WTC11 (cell line): ENCODE measurements around the gene VAV2.

Experiments used
- ARID4B ChIP-seq: sonication (generic); formaldehyde crosslinking; IDR thresholded peaks from 2 replicates; pipeline ENCODE4 v1.8.0; 2023; ENCODE audit warnings: missing genetic modification reagents, mild to moderate bottlenecking, borderline replicate concordance
- ATF3 ChIP-seq: sonication (generic); formaldehyde crosslinking; conservative IDR thresholded peaks from 2 replicates; pipeline ENCODE4 v1.8.1; 2022; ENCODE audit warnings: mild to moderate bottlenecking, missing genetic modification reagents
- CBFB ChIP-seq: sonication (generic); formaldehyde crosslinking; IDR thresholded peaks from 2 replicates; pipeline ENCODE4 v1.8.1; 2022; ENCODE audit warnings: mild to moderate bottlenecking, low read depth, missing genetic modification reagents
- CTCF ChIP-seq: fragments of 200-600 bp; IDR thresholded peaks from 2 replicates; pipeline ENCODE4 v1.8.0; 2022; ENCODE audit warnings: antibody characterized with exemption
- ELF4 ChIP-seq: sonication (generic); formaldehyde crosslinking; IDR thresholded peaks from 2 replicates; pipeline ENCODE4 v1.8.1; 2022; ENCODE audit warnings: low read depth, mild to moderate bottlenecking, moderate library complexity, missing genetic modification reagents
- EMX1 ChIP-seq: fragments of 250-450 bp; sonication (Bioruptor Pico); IDR thresholded peaks from 2 replicates; pipeline ENCODE4 v1.8.0; 2021; ENCODE audit warnings: mild to moderate bottlenecking
- FOXJ3 ChIP-seq: sonication (generic); formaldehyde crosslinking; IDR thresholded peaks from 2 replicates; pipeline ENCODE4 v1.9.0; 2021; ENCODE audit warnings: missing genetic modification reagents, mild to moderate bottlenecking, borderline replicate concordance
- IRF1 ChIP-seq: sonication (generic); formaldehyde crosslinking; IDR thresholded peaks from 2 replicates; pipeline ENCODE4 v1.8.0; 2023; ENCODE audit warnings: missing genetic modification reagents
- KAT7 ChIP-seq: sonication (generic); formaldehyde crosslinking; IDR thresholded peaks from 2 replicates; pipeline ENCODE4 v1.8.1; 2023; ENCODE audit warnings: missing genetic modification reagents, mild to moderate bottlenecking, borderline replicate concordance
- NFATC4 ChIP-seq: fragments of 250-450 bp; sonication (Bioruptor Pico); IDR thresholded peaks from 2 replicates; pipeline ENCODE4 v1.9.0; 2021; ENCODE audit warnings: mild to moderate bottlenecking
- NFYB ChIP-seq: sonication (generic); formaldehyde crosslinking; conservative IDR thresholded peaks from 2 replicates; pipeline ENCODE4 v1.8.0; 2022; ENCODE audit warnings: low read depth, missing genetic modification reagents
- ZBTB21 ChIP-seq: sonication (generic); formaldehyde crosslinking; IDR thresholded peaks from 2 replicates; pipeline ENCODE4 v1.8.1; 2023; ENCODE audit warnings: mild to moderate bottlenecking, missing genetic modification reagents, borderline replicate concordance

- no peak for TF ChIP-seq ZBTB21 (CRISPR knock-in tag)
- no peak for TF ChIP-seq CTCF
- TF ChIP-seq ARID4B = no peak
- no peak for TF ChIP-seq NFATC4 (CRISPR knock-in tag)
- no peak for TF ChIP-seq ELF4 (CRISPR knock-in tag)
- TF ChIP-seq FOXJ3 = no peak
- TF ChIP-seq IRF1 (CRISPR knock-in tag) = no peak
- TF ChIP-seq KAT7 (CRISPR knock-in tag) = no peak
- TF ChIP-seq CBFB = no peak
- no peak for TF ChIP-seq EMX1 (CRISPR knock-in tag)
- no peak for TF ChIP-seq ATF3 (CRISPR knock-in tag)
- TF ChIP-seq NFYB (CRISPR knock-in tag) = no peak
Observed at GRCh38 chr9:133735415-133735775, 256.7 kb downstream of the VAV2 start.
